Muscle layer of colon (tissue), 2 donors: ENCODE data around the gene PICK1.

Source experiments
- H3K27ac ChIP-seq: one replicate; pipeline ENCODE4 v1.7.0; 2013; ENCODE audit warnings: low read depth, mild to moderate bottlenecking, low read length, moderate library complexity
- H3K27me3 ChIP-seq, 2 donors: one replicate each; pipeline ENCODE4 v1.7.0; 2013; ENCODE audit warnings: low read length in 2 of 2, mild to moderate bottlenecking in 2 of 2; ENCODE audit not compliant: insufficient read depth in 2 of 2, control insufficient read depth in 1 of 2
- H3K36me3 ChIP-seq: one replicate; pipeline ENCODE4 v1.7.0; 2013; ENCODE audit warnings: mild to moderate bottlenecking, low read length; ENCODE audit not compliant: insufficient read depth
- H3K4me1 ChIP-seq: one replicate; pipeline ENCODE4 v1.7.0; 2013; ENCODE audit warnings: mild to moderate bottlenecking, low read length; ENCODE audit not compliant: insufficient read depth
- H3K4me3 ChIP-seq, 2 donors: one replicate each; pipeline ENCODE4 v1.7.0; 2013; ENCODE audit warnings: low read length in 2 of 2, low read depth in 1 of 2, mild to moderate bottlenecking in 1 of 2, moderate library complexity in 1 of 2
- H3K9ac ChIP-seq: one replicate; pipeline ENCODE4 v1.7.0; 2013; ENCODE audit warnings: low read length
- H3K9me3 ChIP-seq: one replicate; pipeline ENCODE4 v1.7.0; 2013; ENCODE audit warnings: mild to moderate bottlenecking, low read length
- donor health status: abdominal sarcoma.
- donor health status: Adenocarcinoma of cecum.

Gene PICK1

GRCh38 chr22:38089474-38089851, 32.3 kb downstream of the PICK1 start:
- H3K4me1 ChIP-seq = no peaks in the 10 kb centered on the region
- no peak overlapping the region for H3K4me3 ChIP-seq
- H3K27me3 ChIP-seq = peaks cover 0 to 24% of the 10 kb centered on the region in 2 donors
- H3K9me3 ChIP-seq = no peaks in the 10 kb centered on the region
- H3K36me3 ChIP-seq = no peaks in the 10 kb centered on the region
- H3K9ac ChIP-seq = no peak overlapping the region
- H3K27ac ChIP-seq = no peak overlapping the region

- no peaks in the 10 kb centered on the region for H3K9me3 ChIP-seq
- H3K36me3 ChIP-seq = no peaks in the 10 kb centered on the region
- no peaks in the 10 kb centered on the region for H3K27me3 ChIP-seq
- H3K4me1 ChIP-seq = no peaks in the 10 kb centered on the region
- H3K9ac ChIP-seq = no peak overlapping the region
- H3K27ac ChIP-seq = no peak overlapping the region
- no peak overlapping the region for H3K4me3 ChIP-seq
Observed at GRCh38 chr22:38097058-38097457, 39.9 kb downstream of the PICK1 start.

- H3K27ac ChIP-seq = no peak overlapping the region
- H3K4me3 ChIP-seq = no peak overlapping the region
- H3K9me3 ChIP-seq = no peaks in the 10 kb centered on the region
- H3K27me3 ChIP-seq = no peaks in the 10 kb centered on the region
- no peaks in the 10 kb centered on the region for H3K4me1 ChIP-seq
- H3K36me3 ChIP-seq = no peaks in the 10 kb centered on the region
- no peak overlapping the region for H3K9ac ChIP-seq
Observed at GRCh38 chr22:38097557-38098409, 40.6 kb downstream of the PICK1 start.

DNA sequence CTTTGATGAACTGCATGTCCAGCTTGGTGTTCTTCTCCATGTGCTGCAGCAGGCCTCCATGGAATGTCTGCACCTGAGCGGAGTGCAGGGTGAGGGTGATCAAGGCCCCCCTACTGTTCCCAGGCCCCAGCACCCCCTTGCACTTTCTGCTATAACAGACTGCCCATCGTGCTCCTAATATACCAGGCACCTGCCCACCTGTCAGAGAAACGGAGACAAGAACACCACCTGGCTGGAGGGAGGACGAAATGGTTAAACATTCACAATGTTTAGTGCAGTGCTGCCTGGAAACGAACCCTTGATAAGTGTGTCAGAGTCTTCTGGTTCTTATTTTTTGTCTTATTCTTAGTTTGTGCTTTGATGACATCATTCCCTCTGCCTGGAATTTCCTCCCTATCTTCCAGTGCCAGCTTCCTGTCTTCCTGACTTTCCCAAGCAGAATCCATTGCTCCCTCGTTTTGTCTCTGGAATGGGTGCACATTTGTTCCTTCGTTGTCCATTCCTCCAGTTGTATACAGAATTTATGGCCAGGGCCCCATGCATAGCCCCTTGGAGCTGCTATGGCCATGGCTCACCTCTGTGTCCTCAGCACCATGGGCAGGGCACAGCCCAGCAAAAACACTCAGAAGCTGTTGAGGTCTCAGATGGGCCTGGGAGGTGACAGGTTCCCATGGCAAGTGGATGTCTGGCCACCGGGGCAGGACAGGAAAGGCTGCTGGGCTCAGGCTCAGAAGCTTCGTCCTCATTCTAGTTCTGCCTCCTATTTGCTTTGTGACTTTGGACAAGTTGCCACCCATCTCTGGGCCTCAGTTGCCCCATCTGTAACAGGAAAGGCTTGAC, 41.4 kb downstream of the PICK1 start:
- no peaks in the 10 kb centered on the region for H3K9me3 ChIP-seq
- H3K36me3 ChIP-seq = no peaks in the 10 kb centered on the region
- H3K9ac ChIP-seq = no peak overlapping the region
- H3K27me3 ChIP-seq = no peaks in the 10 kb centered on the region
- H3K4me1 ChIP-seq = no peaks in the 10 kb centered on the region
- H3K27ac ChIP-seq = no peak overlapping the region
- no peak overlapping the region for H3K4me3 ChIP-seq

DNA sequence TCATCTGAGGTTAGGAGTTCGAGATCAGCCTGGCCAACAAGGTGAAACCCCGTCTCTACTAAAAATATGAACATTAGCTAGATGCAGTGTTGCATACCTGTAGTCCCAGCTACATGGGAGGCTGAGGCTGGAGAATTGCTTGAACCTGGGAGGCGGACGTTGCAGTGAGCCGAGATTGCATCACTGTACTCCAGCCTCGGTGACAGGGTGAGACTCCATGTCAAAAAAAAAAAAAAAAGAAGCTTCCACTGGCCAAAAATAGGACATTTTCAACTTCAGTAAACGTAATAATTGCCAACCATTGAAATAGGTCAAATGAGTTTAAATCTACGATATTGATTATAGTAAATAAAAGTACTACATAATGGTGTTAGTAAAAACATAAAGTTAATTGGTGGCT, 46.4 kb downstream of the PICK1 start:
- no peak overlapping the region for H3K27ac ChIP-seq
- H3K9ac ChIP-seq = no peak overlapping the region
- no peaks in the 10 kb centered on the region for H3K36me3 ChIP-seq
- no peaks in the 10 kb centered on the region for H3K27me3 ChIP-seq
- no peaks in the 10 kb centered on the region for H3K4me1 ChIP-seq
- no peak overlapping the region for H3K4me3 ChIP-seq
- H3K9me3 ChIP-seq = no peaks in the 10 kb centered on the region

- no peaks in the 10 kb centered on the region for H3K36me3 ChIP-seq
- no peaks in the 10 kb centered on the region for H3K9me3 ChIP-seq
- no peak overlapping the region for H3K4me3 ChIP-seq
- H3K27ac ChIP-seq = no peak overlapping the region
- no peaks in the 10 kb centered on the region for H3K27me3 ChIP-seq
- no peaks in the 10 kb centered on the region for H3K4me1 ChIP-seq
- H3K9ac ChIP-seq = no peak overlapping the region
Observed at GRCh38 chr22:38104084-38104483, 46.9 kb downstream of the PICK1 start.

GRCh38 chr22:38106814-38107578, 49.8 kb downstream of the PICK1 start:
- Histone ChIP-seq H3K4me3 (no peak overlapping the region), H3K27me3 (no peaks in the 10 kb centered on the region), H3K36me3 (no peaks in the 10 kb centered on the region), H3K9me3 (no peaks in the 10 kb centered on the region), H3K4me1 (no peaks in the 10 kb centered on the region), H3K27ac (no peak overlapping the region), H3K9ac (no peak overlapping the region)

DNA sequence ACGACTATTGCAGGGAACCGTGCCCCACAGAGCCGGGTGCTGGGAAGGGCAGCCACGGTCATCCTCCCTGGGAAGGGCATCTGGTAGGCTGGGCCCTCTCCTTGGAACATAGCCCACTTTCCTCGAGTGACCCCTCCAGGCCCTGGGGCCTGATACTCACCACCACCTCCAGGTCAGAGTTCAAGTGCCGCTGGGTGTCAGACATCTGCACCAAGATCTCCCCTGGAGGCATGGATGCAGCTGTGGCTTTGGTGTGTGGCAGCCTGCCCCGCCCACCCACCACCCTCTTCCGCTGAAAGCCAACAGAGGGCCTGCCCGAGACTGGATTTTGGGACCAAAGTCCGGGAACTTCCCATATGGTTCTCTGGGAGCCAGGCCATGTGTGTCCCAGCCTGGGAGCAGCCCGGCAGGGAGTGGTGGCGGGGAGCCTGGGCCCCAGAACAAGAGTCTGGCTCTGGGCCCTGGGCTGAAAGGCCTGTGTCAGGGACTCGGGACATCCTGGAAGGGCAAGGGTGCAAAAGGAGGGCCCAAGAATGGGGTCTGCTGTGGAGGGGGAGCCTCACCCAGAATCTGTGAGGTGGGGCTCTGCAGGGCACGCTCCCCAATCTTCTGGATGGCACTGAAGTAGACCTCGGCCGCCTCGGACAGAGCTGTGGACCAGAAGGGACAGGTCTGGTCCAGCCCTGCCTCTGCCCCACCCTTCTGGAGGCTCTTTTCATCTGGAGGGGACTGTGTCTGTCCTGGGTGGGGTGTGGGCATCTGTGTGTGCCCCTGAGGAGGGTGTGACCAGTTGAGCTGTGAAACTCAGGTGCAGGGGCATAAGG, 50.7 kb downstream of the PICK1 start:
- H3K27ac ChIP-seq = no peak overlapping the region
- H3K4me1 ChIP-seq = no peaks in the 10 kb centered on the region
- no peak overlapping the region for H3K9ac ChIP-seq
- H3K27me3 ChIP-seq = no peaks in the 10 kb centered on the region
- H3K9me3 ChIP-seq = no peaks in the 10 kb centered on the region
- H3K4me3 ChIP-seq = no peak overlapping the region
- no peaks in the 10 kb centered on the region for H3K36me3 ChIP-seq

DNA sequence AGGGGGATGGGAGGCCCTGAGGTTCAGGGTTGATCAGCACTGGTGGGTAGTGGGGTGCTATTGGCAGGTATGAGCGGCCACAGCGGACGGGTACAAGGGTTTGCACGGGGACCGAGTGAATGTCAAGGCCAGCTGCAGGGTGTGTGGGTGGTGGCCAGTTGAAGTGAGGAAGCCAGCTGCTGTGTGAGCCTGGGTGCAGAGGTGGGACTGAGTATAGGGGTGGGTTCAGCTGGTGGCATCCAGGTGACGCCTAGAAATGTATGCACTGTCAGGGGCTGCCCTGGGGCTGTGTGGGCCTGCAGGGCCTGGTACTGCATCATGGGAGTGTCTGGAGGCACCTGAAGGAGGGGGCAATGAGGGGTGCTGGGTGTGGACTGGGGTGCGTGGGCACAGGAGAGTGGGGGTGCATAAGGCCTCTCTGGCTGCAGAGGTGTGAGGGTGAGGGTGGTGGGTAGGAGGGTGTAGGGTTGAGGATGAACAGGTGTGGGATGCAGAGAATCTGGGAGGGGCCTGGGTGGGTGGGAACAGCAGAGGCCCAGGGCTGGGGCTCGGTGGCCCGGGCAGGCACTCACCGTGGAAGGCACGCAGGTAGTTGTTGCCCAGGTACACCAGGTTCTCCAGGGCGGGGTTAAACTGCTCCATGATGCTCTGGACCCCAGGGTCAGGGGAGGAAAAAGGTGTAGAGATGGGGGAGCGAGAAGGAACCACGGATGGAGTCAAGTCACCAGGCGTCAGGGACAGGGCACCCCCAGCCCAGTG, 51.5 kb downstream of the PICK1 start:
- Histone ChIP-seq H3K9me3 (no peaks in the 10 kb centered on the region), H3K27ac (no peak overlapping the region)

DNA sequence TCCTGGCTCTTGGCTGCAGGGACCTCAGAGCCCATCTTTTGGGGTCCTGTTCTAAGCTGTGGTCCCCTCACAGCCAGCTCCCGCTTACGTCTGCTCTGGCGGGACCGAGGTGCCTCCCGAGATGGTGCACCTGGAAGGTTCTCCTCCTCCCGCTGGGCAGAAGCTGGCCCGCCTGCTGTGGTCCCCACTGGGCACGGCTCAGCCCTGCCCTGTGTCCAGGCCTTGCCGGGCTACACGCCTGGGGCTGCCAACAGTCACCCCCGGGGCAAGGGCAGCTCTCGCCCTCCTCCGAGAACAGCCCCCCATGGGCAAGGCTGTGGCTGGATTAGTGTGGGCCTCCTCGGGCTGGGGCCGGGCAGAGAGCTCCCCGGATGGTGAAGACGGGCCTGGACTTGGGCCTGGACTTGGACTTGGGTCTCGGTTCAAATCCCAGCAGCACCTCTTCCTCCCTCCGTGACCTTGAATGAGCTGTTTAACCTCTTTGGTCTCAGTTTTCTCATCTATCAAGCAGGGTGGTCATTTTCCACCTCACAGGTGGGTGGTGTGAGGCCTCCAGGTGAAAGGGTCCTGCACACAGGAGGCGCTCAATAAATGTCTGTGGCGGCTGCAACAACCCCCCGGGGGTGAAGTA, 52.3 kb downstream of the PICK1 start:
- no peaks in the 10 kb centered on the region for H3K9me3 ChIP-seq
- no peak overlapping the region for H3K9ac ChIP-seq
- no peaks in the 10 kb centered on the region for H3K27me3 ChIP-seq
- no peaks in the 10 kb centered on the region for H3K36me3 ChIP-seq
- peaks cover 4% of the 10 kb centered on the region for H3K4me1 ChIP-seq
- H3K4me3 ChIP-seq = no peak overlapping the region
- H3K27ac ChIP-seq = no peak overlapping the region

More for the DNA sequence above, 51.5 kb downstream of the PICK1 start:
- Histone ChIP-seq H3K36me3 (no peaks in the 10 kb centered on the region), H3K9ac (no peak overlapping the region), H3K4me3 (no peak overlapping the region), H3K27me3 (no peaks in the 10 kb centered on the region), H3K4me1 (no peaks in the 10 kb centered on the region)
